Measurements from ENCODE around the gene IL1RAP.

DNA sequence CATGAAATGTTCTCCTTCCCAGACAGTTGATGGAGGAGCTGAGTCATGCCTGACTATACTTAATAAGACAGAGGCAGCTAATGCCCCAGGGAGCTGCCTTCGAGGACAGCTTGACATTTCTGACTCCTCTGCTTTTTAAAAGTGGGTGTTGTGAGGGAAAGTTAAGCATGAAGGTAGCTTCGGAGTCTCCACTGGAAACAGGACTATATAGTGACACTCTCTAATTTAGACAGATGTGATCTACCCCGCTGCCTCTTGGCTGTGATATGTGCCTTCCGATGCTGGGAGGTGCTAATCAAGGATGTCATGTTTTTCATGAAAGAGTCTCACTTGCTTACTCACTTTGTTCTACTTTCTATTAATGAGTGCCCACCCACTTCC, 72.7 kb downstream of the IL1RAP start:
- TF ChIP-seq, protein P1, sequence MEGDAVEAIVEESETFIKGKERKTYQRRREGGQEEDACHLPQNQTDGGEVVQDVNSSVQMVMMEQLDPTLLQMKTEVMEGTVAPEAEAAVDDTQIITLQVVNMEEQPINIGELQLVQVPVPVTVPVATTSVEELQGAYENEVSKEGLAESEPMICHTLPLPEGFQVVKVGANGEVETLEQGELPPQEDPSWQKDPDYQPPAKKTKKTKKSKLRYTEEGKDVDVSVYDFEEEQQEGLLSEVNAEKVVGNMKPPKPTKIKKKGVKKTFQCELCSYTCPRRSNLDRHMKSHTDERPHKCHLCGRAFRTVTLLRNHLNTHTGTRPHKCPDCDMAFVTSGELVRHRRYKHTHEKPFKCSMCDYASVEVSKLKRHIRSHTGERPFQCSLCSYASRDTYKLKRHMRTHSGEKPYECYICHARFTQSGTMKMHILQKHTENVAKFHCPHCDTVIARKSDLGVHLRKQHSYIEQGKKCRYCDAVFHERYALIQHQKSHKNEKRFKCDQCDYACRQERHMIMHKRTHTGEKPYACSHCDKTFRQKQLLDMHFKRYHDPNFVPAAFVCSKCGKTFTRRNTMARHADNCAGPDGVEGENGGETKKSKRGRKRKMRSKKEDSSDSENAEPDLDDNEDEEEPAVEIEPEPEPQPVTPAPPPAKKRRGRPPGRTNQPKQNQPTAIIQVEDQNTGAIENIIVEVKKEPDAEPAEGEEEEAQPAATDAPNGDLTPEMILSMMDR (conservative IDR thresholded peaks at IDR 0.05; ENCODE audit: low read length) = no peak
- TF ChIP-seq EZH2phosphoT487 (IDR thresholded peaks at IDR 0.05; ENCODE audit: borderline replicate concordance) = no peak
